Sigmoid colon (tissue), 7 donors: ENCODE data around the gene IGSF21. TPM values are rescaled to one million over a fixed set of nuclear protein-coding genes. Genes with fewer than 3 reads are reported as not detected.

Source experiments
- DNase-seq: peaks from one replicate; pipeline ENCODE4 v3.0.0-alpha.2; 2019
- H3K27ac ChIP-seq, 4 donors: fragments of 200-600 bp; sonication (generic); one replicate each; pipeline ENCODE4 v1.5.1; 2016 to 2019; ENCODE audit warnings: mild to moderate bottlenecking in 1 of 4
- H3K27me3 ChIP-seq, 3 donors: fragments of 200-600 bp; sonication (generic); one replicate each; pipeline ENCODE4 v1.5.1; 2019; ENCODE audit warnings: mild to moderate bottlenecking in 1 of 3
- H3K36me3 ChIP-seq, 4 donors: fragments of 200-600 bp; sonication (generic); one replicate each; pipeline ENCODE4 v1.5.1; 2016 to 2019
- H3K4me1 ChIP-seq, 4 donors: fragments of 200-600 bp; sonication (generic); one replicate each; pipeline ENCODE4 v1.5.1; 2017 to 2019
- H3K4me3 ChIP-seq, 4 donors: fragments of 200-600 bp; sonication (generic); one replicate each; pipeline ENCODE4 v1.5.1; 2017 to 2019; ENCODE audit warnings: mild to moderate bottlenecking in 2 of 4, moderate library complexity in 1 of 4
- H3K9me3 ChIP-seq, 4 donors: fragments of 200-600 bp in 3 of 4; sonication (generic) in 3 of 4; one replicate each; pipeline versions ENCODE4 v1.5.1 to v1.6.1; 2013 to 2019
- EP300 ChIP-seq, 4 donors: sonication (generic); formaldehyde crosslinking; IDR thresholded peaks; one replicate each; pipeline ENCODE4 v1.6.1; 2017; ENCODE audit warnings: antibody characterized with exemption in 4 of 4
- POLR2A ChIP-seq, 2 donors: fragments of 450-650 bp; IDR thresholded peaks; one replicate each; pipeline ENCODE4 v1.6.1; 2016; ENCODE audit warnings: antibody characterized with exemption in 2 of 2, mild to moderate bottlenecking in 2 of 2, moderate library complexity in 2 of 2
- POLR2AphosphoS5 ChIP-seq, 4 donors: sonication (generic); formaldehyde crosslinking; IDR thresholded peaks; one replicate each; pipeline ENCODE4 v1.6.1; 2017; ENCODE audit warnings: antibody characterized with exemption in 4 of 4
- WGBS, 2 donors: extraction: QIAGEN DNeasy Blood & Tissue Kit; methylation state at CpG; one replicate each; pipeline ENCODE4 v1.1.7; 2013; 5-methylcytosine and 5-hydroxymethylcytosine counted together
- intact Hi-C: fragments of 100-400 bp; cut with DNase I; formaldehyde crosslinking; loops from one replicate; pipeline ENCODE4 v1.15.1; 2023
- polyA plus RNA-seq, 3 donors: library from polyadenylated mRNA; stranded (reverse); fragments of 200-250 nt; gene quantifications; one replicate each; pipeline ENCODE4 v1.2.3, GENCODE V29; 2013
- total RNA-seq, 4 donors: library from RNA; depleted of rRNA; stranded (reverse); fragments of >200 nt; gene quantifications; one replicate each; pipeline ENCODE4 v1.1.0, GENCODE V29; 2016
- TF ChIP-seq, protein P1 (sequence below), 4 experiments: fragments of 450-650 bp in 3 of 4; fragments of 200-600 bp in 1 of 4; IDR thresholded peaks; one replicate each; pipeline ENCODE4 v1.5.1; 2016 to 2019; ENCODE audit warnings: antibody characterized with exemption in 4 of 4, mild to moderate bottlenecking in 3 of 4, moderate library complexity in 2 of 4
- donor health status: healthy with polysubstance abuse.
- donor health status: Bipolar disorder and iron deficiency.
- donor health status: healthy.

The IGSF21 gene
- total and polyA plus RNA-seq, 7 donors, result 0.55 to 2.6 (median 1.1) TPM; not detected in 2

DNA sequence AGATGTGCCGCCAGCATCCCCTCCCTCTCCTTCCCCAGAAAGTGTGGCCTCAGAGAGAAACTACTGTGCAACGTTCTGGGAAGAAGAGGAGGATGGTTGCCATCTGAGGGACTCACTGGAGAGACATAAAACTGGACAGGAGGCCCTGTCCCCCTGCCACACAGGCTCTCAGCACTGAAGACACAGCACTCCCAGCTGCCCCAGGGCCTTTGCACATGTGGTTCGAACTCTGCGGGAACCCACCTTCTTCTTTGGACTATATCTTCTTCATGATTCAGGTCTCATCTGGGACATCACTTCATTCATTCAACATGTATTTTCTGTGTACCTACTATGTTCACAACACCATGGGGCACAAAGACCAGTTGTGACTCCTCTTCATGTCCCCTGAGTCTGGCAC, 17.4 kb downstream of the IGSF21 start:
- Histone ChIP-seq H3K4me3 (no peak overlapping the region), H3K9me3 (no peaks in the 10 kb centered on the region), H3K4me1 (no peaks in the 10 kb centered on the region), H3K36me3 (no peaks in the 10 kb centered on the region), H3K27me3 (no peaks in the 10 kb centered on the region), H3K27ac (no peak overlapping the region)
- intact Hi-C loops, result no loop called here
- TF ChIP-seq, protein P1, sequence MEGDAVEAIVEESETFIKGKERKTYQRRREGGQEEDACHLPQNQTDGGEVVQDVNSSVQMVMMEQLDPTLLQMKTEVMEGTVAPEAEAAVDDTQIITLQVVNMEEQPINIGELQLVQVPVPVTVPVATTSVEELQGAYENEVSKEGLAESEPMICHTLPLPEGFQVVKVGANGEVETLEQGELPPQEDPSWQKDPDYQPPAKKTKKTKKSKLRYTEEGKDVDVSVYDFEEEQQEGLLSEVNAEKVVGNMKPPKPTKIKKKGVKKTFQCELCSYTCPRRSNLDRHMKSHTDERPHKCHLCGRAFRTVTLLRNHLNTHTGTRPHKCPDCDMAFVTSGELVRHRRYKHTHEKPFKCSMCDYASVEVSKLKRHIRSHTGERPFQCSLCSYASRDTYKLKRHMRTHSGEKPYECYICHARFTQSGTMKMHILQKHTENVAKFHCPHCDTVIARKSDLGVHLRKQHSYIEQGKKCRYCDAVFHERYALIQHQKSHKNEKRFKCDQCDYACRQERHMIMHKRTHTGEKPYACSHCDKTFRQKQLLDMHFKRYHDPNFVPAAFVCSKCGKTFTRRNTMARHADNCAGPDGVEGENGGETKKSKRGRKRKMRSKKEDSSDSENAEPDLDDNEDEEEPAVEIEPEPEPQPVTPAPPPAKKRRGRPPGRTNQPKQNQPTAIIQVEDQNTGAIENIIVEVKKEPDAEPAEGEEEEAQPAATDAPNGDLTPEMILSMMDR (IDR thresholded peaks at IDR 0.05), result no peak
- TF ChIP-seq POLR2AphosphoS5 (IDR thresholded peaks at IDR 0.05), result no peak
- no peak for TF ChIP-seq POLR2A (IDR thresholded peaks at IDR 0.05)
- TF ChIP-seq EP300 (IDR thresholded peaks at IDR 0.05), result no peak
- no peak for DNase-seq
- WGBS, 2 donors, result 85 to 91% methylated on average over 4 of the region's 4 CpGs

DNA sequence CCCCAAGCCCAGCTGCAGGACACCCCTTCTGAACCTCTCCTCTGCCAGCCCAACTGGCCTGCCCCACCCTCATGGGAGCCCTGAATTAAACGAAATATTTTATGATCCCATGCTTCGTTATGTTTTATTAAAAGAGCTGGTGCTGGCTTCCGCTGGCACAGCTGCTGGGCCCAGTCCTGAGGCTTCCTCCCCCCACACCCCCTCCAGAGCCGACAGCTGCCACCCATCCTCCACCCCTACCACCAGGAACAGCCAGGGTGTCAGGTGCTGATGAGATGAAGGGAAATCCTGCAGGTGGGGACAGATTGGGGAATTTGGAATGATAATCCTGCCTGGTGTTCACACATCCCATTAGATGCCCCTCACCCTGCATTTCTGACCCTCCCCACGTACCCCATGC, 19.0 kb downstream of the IGSF21 start:
- no peak for DNase-seq
- Histone ChIP-seq H3K36me3 (no peaks in the 10 kb centered on the region), H3K27ac (no peak overlapping the region), H3K9me3 (no peaks in the 10 kb centered on the region), H3K27me3 (no peaks in the 10 kb centered on the region), H3K4me3 (no peak overlapping the region), H3K4me1 (no peaks in the 10 kb centered on the region)
- intact Hi-C loops, result no loop called here
- WGBS, 2 donors, result 37 to 72% methylated on average over 5 of the region's 5 CpGs
- TF ChIP-seq POLR2A (IDR thresholded peaks at IDR 0.05) (no peak), EP300 (IDR thresholded peaks at IDR 0.05) (no peak), POLR2AphosphoS5 (IDR thresholded peaks at IDR 0.05) (no peak)
- TF ChIP-seq, protein P1 (IDR thresholded peaks at IDR 0.05), result no peak

DNA sequence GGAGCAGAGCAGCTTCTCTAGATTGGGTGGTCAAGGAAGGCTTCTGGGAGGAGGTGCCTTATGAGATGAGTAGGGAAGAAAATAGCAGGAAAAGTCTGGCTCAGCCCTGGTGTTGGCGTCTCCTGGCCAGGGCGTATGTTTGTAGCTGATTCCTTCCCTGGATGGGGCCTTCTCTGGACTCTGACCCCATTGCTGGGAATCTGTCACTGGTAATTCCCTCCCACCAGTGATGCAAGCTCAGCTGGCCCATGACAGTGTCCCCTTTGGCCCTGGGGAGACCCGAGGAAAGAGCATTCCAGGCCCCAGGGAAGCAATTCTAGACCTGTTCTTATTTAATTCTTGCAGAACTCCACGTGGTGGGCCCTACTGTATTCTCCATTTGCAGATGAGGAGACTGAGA, 20.7 kb downstream of the IGSF21 start:
- H3K4me3 ChIP-seq, result no peak overlapping the region
- no peak for DNase-seq
- no peaks in the 10 kb centered on the region for H3K36me3 ChIP-seq
- TF ChIP-seq EP300 (IDR thresholded peaks at IDR 0.05), result no peak
- no peak for TF ChIP-seq POLR2A (IDR thresholded peaks at IDR 0.05)
- TF ChIP-seq, protein P1 (IDR thresholded peaks at IDR 0.05), result no peak
- TF ChIP-seq POLR2AphosphoS5 (IDR thresholded peaks at IDR 0.05), result no peak
- no peaks in the 10 kb centered on the region for H3K9me3 ChIP-seq
- intact Hi-C loops, result no loop called here
- peaks cover 0 to 12% (median 12%) of the 10 kb centered on the region in 4 donors for H3K4me1 ChIP-seq
- no peak overlapping the region for H3K27ac ChIP-seq
- no peaks in the 10 kb centered on the region for H3K27me3 ChIP-seq
- 24 to 49% methylated on average over 4 of the region's 4 CpGs for whole genome bisulfite sequencing, 2 donors

DNA sequence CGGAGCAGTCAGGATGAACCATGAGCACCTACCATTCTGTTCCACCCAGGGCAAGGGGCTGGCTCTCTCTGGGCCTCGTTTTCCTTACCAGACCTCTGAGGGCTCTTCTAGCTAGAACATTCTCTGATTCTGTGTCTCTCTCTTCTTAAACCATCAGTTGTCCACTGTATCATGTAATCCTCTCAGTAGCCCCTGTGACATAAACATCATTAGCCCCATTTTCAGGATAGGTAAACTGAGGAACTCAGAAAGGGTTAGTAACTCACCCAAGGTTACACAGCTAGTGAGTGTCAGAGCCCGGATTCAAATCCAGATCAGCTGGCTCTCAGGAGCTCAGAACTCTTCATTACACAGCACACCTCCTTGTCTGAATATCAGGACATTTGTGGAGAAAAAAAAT, 22.8 kb downstream of the IGSF21 start:
- peaks cover 0 to 27% (median 20%) of the 10 kb centered on the region in 4 donors for H3K4me1 ChIP-seq
- intact Hi-C loops, result no loop called here
- no peak for DNase-seq
- no peaks in the 10 kb centered on the region for H3K9me3 ChIP-seq
- no peaks in the 10 kb centered on the region for H3K27me3 ChIP-seq
- TF ChIP-seq EP300 (IDR thresholded peaks at IDR 0.05) (no peak), POLR2A (IDR thresholded peaks at IDR 0.05) (no peak)
- WGBS, 2 donors, result 63 to 67% methylated on average over 3 of the region's 3 CpGs
- no peaks in the 10 kb centered on the region for H3K36me3 ChIP-seq
- no peak overlapping the region for H3K4me3 ChIP-seq
- no peak overlapping the region for H3K27ac ChIP-seq

DNA sequence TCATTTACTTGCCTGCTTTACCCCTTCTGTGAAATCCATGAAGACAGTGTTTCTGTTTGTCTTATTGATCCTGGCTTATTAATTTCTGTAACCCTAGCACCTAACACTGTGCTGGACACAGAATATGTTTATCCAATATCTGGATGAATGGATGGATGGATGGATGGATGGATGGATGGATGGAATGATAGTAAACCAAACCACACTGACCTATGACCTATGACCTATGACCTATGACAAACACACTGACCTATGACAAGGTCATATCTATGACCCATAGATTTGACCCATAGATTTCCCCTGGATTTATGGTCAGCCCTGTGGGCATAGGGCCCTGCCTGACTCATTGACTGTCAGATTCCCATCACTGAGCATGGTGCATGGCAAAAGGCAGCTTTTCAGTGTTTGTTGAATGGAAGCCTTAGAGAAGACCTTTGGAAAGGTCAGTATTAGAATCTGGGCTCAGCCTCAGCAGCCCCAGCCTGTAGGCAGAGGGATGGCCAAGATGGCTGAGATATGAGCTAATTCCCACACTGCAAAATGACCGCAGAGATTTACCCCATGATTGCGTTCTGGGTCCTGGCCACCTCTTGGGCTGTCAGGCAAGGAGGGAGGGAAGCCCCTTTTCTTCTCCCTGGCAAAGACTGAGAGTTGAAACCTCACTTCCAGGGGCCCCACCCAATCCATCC, 24.6 kb downstream of the IGSF21 start:
- Histone ChIP-seq H3K4me3 (no peak overlapping the region), H3K36me3 (no peaks in the 10 kb centered on the region), H3K4me1 (peaks cover 0 to 27% (median 20%) of the 10 kb centered on the region in 4 donors), H3K27me3 (no peaks in the 10 kb centered on the region), H3K27ac (peak overlapping the region in 1 of 4 donors; percentile 46), H3K9me3 (no peaks in the 10 kb centered on the region)
- TF ChIP-seq POLR2AphosphoS5 (IDR thresholded peaks at IDR 0.05), result no peak
- TF ChIP-seq EP300 (IDR thresholded peaks at IDR 0.05), result no peak
- TF ChIP-seq, protein P1 (IDR thresholded peaks at IDR 0.05), result no peak
- no peak for TF ChIP-seq POLR2A (IDR thresholded peaks at IDR 0.05)
- intact Hi-C loops, result no loop called here
- 80 to 87% methylated on average over 2 of the region's 2 CpGs for WGBS, 2 donors
- peak; percentile 44 for DNase-seq
